NCI-H2196 treated with DMSO at 0.1 percent for 48 hours (cell line): ENCODE results near the gene ABCA1.
"Not testable (repeated sequence)": the region's sequence is repeated elsewhere in the genome, so short reads cannot be mapped to it uniquely, and the experiment has no call there.

ENCODE experiments used
- DNase-seq: peaks from one replicate; lab custom pipeline; 2025; ENCODE audit not compliant: unreplicated experiment; lab: John Stamatoyannopoulos, UW

The ABCA1 gene

DNA sequence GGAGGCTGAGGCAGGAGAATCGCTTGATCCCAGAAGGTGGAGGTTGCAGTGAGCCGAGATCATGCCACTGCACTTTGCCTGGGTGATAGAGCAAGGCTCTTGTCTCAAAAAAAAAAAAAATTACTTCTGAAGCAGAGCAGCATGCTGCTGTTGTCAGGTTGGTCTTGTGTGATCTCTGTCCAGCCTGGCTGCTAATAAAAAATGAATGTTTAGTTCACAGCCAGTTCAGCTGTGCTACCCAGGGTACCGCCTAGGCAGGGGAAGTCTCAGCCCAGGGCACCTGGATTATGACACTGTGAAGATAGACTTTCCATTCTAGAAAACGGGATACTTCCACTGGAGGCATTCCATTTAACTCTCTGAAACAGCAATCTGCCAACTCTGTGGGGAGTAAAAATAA, 23.5 kb upstream of the ABCA1 start:
- no peak for DNase-seq

DNA sequence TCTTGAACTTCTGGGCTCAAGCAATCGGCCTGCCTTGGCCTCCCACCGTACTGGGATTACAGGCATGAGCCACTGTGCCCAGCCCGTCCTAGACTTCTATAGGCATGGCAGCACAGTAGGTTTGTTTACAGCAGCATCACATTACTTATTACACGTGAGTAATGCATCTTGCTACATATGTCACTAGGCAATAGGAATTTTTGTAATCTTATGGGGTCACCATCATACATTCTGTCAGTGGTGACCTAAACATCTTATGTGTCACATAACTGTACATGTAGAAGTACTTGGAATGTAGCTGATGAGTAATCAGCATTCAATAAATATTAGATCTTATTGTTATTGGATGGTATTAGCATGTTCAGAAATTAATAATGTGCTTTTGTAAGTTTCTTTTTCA, 22.9 kb upstream of the ABCA1 start:
- DNase-seq = no peak

GRCh38 chr9:104948277-104948676, 20.3 kb upstream of the ABCA1 start:
- DNase-seq = no peak

- DNase-seq = no peak
These were observed 16.9 kb upstream of the ABCA1 start for GRCh38 chr9:104944871-104945270.

DNA sequence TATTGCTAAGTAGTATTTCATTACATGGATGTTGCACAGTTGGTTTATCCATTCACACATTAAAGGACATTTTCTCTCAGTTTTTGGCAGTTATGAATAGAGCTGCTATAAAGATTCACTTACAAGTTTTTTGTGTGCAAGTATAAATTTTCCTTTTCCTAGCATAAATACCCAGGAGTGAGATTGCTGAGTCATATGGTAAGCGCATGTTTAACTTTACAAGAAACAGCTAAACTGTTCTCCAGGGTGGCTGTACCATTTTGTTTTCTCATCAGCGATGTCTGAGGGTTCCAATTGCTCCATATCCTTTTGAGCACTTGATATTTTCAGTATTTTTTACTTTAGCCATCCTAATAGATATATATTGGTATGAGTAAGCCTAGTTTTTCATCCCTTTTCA, 16.4 kb upstream of the ABCA1 start:
- no peak for DNase-seq

DNA sequence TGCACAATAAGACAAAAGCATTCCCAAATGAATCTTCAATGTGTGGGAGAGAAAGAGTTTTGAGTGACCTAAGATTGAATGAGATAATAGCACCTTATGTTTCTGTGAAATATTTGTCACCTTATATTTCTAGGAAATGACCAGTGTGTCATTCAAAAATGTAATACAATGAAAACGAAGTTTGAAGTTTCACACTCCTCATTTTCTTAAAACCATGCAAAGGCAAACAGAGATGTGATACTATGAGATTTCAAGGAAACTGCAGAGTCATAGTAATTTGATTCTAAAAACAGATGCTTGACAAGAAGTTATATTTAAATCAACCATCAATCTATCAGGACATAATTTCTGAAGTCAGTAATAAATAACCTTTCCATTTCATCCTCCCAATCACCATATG, 13.6 kb upstream of the ABCA1 start:
- DNase-seq = no peak

DNA sequence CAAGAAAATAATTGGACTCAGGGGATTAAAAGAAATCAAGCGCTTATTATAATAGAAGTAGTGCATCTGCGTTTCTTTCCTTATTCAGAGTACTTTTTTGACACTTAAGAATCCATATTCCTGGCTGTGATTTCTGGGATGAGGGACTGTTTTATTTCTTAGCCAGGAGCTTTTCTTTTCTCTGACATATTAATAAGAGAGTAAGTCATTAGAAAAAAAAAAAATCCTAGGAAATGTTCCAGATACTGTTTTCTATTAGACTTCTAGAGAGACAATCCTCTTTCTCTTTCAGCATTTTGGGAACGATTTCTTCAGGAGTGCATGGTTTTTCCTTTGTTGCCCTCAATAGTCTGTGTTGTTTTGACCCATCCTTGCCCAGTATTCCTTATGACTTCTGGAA, 8.3 kb upstream of the ABCA1 start:
- DNase-seq = no peak

DNA sequence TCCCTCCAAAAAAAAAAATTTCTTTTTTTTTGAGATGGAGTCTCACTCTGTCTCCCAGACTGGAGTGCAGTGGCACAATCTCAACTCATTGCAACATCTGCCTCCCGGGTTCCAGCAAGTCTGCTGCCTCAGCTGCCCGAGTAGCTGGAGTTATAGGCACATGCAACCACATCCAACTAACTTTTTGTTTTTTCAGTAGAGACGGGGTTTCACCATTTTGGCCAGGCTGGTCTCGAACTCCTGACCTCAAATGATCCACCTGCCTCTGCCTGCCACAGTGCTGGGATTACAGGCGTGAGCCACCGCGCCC, 7.5 kb upstream of the ABCA1 start:
- DNase-seq = not testable (repeated sequence)

DNA sequence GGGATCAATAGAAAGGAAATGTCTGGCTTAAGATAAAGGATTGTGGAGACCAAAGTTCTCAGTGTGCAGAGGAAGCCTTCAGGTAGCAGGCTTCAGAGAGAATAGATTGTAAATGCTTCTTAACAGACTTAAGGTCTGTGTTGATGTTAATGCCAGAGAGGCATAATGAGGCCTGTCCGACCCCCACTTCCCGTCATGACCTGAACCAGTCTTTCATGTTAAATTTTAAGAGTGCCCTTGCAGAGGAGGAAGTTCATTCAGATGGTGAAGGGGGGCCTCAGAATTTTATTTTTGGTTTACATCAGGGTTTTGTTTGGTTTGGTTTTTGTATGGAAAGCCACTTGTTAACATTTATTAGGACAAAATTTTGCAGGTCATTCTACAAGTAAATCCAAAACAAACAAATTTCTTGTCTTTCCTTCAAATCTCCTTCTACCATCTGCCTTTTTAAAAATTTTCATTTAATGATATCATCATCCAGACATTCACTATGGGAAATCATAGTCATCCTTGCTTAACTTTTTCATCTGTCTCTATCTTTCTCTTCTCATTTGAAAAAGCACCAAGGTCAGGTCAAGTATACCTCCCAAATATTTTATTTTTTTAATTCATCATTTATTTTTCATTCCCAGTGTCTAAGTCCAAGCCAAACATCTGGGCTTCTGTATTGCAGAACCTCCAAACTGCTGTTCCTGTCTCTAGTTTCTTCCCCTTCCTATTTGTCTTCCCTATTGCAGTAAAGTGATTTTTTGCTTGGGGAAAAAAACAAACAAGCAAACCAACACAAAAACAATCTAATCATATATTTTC, 6.9 kb upstream of the ABCA1 start:
- DNase-seq = no peak

GRCh38 chr9:104933091-104933490, 5.1 kb upstream of the ABCA1 start:
- DNase-seq = not testable (repeated sequence)

GRCh38 chr9:104931256-104931655, 3.3 kb upstream of the ABCA1 start:
- DNase-seq = no peak

DNA sequence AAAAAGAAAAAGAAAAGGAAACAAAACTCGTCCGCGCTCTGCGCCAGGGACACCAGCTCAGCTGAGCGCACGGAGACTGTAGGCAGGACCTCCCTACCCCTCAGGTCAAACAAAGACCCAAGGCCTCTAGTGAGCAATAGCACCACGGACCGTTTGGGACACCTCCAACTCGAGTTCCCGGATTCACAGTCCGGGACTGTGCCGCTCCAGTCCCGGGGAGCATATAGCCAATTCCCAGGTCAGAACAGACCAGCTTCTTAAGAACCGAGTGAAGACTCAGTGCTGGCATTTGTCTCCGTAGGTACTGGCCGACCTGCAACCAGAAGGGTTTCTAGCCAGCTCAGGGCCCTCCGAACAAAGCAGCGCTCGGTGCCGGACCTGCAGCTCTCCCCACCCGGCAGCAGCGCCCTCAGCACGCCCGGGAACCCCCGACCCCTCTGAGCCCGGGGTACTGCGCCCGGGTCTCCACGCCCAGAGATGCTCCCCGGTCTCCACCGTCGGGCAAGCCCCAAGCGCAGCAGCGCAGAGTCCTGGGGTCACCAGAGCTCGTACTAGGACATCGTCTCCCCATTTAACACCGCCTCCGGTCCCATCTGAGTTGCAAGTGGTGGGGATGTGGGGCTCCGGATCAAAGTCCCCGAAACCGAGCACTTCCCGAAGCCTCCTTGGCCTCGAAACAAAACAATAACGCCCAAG, 591 bp downstream of the ABCA1 start:
- DNase-seq = no peak

- DNase-seq = no peak
These were observed 4.2 kb downstream of the ABCA1 start for GRCh38 chr9:104923740-104924139.

GRCh38 chr9:104923289-104923688, 4.7 kb downstream of the ABCA1 start:
- no peak for DNase-seq

GRCh38 chr9:104922748-104923147, 5.2 kb downstream of the ABCA1 start:
- DNase-seq = not testable (repeated sequence)

GRCh38 chr9:104921067-104921741, 6.8 kb downstream of the ABCA1 start:
- no peak for DNase-seq

DNA sequence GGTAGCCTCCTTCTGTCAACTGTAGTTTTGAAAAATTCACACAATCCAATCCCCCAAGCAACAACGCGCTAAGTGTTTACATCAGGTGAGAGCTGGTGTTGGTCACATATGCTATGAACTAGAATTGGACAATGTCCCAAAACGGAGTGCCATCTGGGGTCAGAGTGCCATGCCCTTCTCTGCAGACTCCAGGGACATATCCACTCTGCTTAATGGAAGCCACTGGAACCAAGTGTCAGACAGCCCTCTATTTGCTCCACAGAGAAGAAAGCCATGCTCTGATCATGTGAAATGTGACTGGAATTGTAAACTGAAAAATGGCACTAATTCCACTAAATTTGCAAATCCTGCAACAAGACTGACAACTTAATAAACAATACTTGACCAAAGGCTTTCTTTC, 12.2 kb downstream of the ABCA1 start:
- no peak for DNase-seq

DNA sequence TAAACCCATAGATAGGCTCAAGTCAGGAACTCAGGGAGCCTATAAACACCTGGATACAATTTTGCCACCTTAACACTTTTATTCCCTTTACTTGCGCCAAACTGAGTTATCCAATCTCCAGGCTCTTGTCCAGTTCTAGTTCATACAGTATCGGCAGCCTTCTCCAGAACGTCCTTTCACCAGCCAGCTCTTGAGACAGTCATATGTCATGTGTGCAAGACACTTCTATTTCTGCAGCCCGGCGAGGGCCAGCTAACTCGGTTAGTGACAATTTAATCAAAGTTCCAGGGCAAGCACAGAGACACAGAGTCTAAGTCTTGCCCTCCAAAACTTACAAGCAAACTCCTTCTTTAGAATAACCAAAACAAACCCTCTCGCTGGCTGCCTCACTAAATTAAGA, 12.9 kb downstream of the ABCA1 start:
- DNase-seq = no peak

DNA sequence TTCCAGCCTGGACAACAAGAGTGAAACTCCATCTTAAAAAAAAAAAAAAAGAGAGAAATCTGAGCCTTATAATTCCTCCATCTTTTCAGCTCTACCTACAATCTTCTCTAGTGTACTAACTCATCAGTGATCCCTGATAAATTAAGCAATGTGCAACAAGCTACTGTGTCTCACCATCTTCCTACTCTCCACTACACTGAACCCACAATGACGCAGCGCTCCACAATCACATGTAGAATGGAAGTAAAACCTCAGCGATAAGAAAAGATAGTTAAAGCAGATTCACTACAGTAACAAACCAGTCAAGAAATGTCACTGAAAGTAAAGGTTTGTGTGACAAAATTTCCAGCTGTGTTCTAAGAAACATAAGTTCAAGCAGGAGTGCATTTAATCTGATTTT, 13.5 kb downstream of the ABCA1 start:
- no peak for DNase-seq

- DNase-seq = no peak
These were observed 15.3 kb downstream of the ABCA1 start for GRCh38 chr9:104912606-104913005.

DNA sequence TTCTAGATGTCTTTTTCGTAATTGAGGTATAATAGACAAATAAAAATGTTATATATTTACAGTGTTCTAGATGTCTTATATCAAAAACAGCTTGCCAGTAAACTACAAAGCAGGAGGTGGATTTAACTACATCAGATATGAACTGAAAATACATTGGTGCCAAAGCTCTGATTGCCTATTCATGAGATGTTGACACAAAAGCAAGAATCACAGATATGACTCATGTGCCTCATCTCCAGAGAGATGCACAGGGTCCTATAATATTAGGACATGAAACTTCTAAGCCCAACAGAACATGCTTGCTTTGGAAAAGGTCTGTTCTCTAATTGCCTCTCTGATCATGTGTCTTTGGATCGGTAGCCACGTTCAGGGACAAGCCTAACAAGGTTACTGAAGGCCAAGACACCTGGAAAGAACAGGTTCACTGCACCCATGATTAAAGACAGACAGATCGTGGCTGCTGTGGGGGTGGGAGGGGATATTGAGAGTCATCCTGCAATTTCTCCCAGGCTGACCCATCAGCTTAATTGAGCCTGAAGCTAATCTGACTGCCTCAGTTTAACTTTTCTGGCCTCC, 16.8 kb downstream of the ABCA1 start:
- DNase-seq = no peak
